Globus pallidus (tissue), 1 donor: ENCODE data around the gene LRRN4CL.
"Not testable (repeated sequence)": the region's sequence is repeated elsewhere in the genome, so short reads cannot be mapped to it uniquely, and the experiment has no call there.

Experiments
- DNase-seq: peaks from one replicate; pipeline ENCODE4 v3.0.0-alpha.2; 2015; ENCODE audit warnings: low spot score

The LRRN4CL gene

DNA sequence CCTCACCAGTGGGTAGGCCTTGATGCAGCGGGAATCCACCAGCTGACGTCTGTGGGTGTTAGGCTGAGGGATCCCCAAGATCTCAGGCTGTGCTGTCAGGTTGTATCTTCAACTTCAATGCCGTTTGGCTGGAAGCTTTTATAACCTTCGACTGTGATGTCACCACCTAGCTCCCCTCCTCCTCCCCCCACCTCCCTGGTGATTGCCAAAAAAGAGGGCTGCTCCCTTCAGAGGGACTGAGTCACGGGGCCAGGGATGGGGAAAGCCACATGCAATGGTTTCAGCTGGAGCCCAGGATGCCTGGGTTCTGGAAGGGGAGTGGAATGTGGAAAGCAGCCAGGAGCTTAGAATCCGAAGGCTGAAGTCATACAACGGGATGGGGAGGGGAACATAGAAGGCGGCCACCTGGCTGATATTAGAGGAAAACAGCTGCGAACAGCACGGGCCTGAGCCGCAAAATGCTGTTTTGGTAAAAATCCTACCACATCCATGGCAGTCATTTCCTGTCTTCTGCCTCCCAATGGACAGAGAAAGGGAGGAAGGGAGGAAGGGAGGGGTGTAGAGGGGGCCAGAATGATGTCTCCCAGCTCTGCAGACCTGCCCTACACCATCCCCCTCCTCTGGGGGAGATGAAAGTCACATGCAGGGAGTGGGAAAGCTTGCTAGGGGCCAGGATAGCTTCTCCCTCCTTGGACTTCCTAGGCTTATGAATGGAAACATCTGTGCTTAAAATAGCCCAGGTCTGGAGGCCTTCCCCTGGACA is at the start of gene LRRN4CL:
LRRN4CL (minus strand) TSS at position 110 of the 763 bp plus-strand sequence. CDS start 1,022 bp downstream, outside the sequence.
- DNase-seq, result no peak

DNA sequence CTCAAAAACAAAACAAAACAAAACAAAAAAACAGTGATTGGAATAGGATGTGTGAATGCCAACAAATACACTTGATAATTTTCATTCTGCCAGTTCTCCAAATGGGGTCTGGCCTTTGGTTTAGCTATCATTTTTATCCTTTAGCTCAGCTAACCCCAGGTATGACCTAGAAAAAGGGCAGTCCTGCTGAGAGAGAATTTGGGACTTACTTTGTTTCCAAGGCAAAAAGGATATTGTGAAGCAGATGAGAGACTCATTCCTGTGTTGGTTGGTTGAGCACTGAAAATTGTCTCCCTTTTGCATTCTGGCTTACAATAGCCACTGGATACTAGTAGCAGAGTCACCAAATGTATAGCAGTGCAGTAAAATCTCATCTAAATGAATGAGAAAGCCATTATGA is 47.9 kb upstream of the LRRN4CL start:
- DNase-seq, result no peak

DNA sequence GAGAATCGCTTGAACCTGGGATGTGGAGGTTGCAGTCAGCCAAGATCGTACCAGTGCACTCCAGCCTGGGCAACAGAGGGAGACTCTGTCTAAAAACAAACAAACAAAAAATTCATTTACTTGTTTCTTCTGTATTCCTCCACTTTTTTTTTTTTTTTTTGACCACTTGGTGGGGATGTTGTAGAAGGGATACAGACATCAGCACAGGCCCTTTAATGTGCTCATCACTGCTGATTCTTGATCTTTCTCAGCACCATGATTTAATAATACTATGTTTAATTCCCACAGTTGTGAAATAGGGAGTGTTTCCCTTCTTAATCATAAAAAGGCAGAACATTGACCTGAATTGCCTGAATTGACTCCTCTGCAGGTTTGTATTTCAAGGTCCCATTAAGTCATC is 43.5 kb upstream of the LRRN4CL start:
- peak; percentile 72 for DNase-seq

- DNase-seq, result not testable (repeated sequence)
Measured at GRCh38 chr11:62730076-62730475, 40.7 kb upstream of the LRRN4CL start.

DNA sequence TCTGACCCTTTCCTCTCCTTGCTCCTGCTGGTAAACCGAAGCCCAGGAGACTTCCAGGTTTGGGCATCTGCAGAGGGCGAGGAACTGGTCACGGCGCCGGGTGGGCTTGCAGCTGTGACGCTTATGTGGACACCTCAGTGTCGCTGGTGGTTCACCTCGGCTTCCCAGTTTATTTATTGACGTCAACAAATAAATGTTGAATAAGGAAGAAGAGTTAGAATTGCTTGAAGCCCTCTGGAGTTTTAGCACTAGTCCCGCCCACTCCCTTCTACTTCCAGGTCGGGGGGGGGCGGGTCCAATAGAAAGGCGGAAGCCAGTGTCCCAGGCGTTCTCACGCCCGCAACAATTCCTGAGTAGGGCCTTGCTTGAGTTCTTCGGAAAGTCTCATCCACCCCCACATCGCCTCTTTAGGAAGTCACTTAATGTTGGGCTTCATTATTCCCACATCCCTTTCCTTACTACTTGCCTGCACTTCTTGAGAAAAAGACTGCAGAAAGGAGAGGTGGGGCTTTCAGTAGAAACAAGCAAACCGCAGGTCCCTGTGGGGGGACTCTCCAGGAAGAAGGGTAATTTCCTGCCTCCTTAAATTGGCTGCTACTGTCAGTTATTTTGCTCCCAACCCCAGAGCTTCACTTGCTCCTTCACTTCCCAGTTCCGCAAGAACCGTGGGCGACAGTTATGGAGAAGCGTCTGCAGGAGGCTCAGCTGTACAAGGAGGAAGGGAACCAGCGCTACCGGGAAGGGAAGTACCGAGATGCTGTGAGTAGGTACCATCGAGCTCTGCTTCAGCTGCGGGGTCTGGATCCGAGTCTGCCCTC is 39.0 kb upstream of the LRRN4CL start, which contains the start of gene TTC9C:
TTC9C (plus strand) TSS at position 316 of the 818 bp plus-strand sequence; CDS start at position 679, 363 bp downstream.
- DNase-seq, result peak; percentile 93

DNA sequence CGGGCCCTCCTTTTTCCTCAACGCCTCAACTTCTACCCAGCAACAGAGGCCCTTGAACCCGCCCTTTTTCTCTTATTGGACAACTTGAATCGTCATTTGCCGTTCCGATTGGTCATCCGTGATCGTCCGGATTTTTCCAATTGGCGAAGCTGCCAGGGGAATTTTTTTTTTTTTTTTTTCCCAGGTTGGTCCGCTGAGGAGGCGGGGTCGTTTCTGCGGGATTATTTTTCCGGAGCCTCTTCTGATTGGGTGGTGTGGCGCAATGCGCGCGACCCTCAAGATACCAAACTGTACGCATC is 38.5 kb upstream of the LRRN4CL start:
- peak; percentile 97 for DNase-seq

DNA sequence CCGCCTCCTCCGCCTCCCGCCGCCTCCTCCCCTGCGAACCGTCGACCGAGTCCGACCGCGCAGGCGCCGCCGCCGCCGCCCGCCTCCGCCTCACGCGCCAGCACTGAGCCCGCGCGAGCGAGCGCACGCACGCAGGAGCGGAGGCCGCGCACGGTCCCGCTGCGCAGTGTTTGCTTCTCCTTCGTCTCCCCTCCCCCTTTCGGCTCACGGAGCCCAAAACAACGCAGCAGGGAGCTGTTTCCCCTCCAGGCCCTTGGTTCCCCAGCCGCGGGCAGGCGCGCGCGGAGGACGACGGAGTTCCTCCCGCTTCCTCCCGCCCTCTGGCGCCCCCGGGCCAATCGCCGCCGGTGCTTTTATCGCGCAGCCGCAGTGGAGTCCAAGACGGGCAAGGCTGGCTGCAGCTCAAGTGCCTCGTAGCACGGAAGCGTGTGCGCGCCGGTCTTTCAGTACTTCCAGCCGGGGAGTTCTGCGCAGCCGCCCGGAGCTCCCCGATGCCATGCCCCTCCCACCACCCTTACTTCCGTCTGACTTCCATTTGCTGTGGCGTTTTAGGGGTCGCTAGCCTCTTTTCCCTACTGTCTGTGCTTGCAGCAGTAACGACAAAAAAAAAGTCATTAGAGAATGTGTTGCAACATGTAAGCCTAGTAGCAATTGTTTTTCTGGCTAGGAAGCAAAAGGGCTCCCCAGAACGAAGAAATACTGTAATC is 38.0 kb upstream of the LRRN4CL start, which contains the start of gene HNRNPUL2:
HNRNPUL2 (minus strand) TSS at position 293 of the 707 bp plus-strand sequence. CDS start 301 bp downstream, outside the sequence.
- peak; percentile 99 for DNase-seq

- DNase-seq, result no peak
Measured at GRCh38 chr11:62726915-62727164, 37.5 kb upstream of the LRRN4CL start.

GRCh38 chr11:62726156-62726914 is 37.0 kb upstream of the LRRN4CL start:
- no peak for DNase-seq

DNA sequence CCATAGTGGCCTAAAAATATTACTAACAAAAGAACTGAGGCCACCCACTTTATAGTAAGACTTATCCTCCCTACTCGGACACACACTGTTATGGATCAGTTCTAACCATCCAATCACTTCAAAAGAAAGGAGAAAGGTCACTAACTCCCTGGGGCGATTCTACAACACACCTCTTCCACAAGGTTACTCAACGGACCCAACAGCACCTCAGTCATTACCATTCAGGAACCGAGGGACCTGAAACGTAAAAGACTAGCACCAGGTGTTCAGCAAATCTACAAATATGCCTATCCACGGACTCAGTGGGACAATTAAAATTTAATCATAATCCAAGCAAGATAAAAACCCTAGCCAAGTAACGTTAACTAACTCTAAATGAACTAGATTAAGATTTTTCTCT is 36.3 kb upstream of the LRRN4CL start:
- no peak for DNase-seq

- DNase-seq, result no peak
Measured at GRCh38 chr11:62724171-62724570, 34.8 kb upstream of the LRRN4CL start.

- DNase-seq, result no peak
Measured at GRCh38 chr11:62721994-62722393, 32.7 kb upstream of the LRRN4CL start.

DNA sequence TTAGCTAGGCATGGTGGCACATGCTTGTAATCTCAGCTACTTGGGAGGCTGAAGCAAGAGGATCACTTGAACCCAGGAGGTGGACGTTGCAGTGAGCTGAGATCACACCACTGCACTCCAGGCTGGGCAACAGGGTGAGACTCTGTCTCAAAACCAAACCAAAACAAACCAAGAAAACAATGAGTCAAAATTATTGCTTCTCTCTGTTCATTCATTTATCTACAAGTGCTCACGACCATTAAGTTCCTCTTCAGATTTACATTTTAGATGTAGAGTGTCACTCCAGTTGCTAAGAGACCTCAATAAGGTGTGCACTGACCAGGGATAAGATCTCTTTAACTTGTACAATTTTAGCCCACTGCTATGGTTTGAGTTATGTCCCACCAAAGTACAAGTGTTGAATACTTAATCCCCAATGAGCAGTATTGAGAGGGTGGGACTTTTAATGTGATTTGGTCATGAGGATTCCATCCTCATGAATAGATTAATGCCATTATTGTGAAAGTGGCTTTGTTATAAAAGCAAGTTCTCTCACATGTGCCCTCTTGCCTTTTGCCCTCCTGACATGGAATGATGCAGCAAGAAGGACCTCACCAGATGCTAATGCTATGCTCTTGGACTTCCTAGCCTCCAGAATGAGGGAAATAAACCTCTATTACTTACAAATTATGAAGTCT is 30.1 kb upstream of the LRRN4CL start:
- no peak for DNase-seq

GRCh38 chr11:62716816-62717215 is 27.5 kb upstream of the LRRN4CL start:
- no peak for DNase-seq

DNA sequence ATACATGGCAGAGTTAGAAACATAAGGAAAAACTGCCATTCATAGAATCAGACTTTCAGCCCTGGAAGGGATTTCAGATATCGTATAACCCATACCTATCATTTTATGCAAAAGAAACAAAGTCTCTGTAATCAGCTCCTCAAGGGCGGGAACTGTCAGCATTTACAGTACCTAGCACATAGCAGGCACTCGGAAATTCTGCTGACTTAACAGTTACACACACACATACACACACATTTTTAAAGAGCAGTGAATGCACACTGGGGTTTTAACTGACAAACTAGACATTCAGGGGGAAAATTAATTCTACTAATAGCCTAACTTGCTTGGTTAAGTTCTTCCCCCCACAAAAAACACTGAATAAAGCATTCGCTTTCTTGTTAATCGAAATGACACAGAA is 26.9 kb upstream of the LRRN4CL start:
- DNase-seq, result no peak

- no peak for DNase-seq
Measured at GRCh38 chr11:62715150-62716130, 26.1 kb upstream of the LRRN4CL start.

DNA sequence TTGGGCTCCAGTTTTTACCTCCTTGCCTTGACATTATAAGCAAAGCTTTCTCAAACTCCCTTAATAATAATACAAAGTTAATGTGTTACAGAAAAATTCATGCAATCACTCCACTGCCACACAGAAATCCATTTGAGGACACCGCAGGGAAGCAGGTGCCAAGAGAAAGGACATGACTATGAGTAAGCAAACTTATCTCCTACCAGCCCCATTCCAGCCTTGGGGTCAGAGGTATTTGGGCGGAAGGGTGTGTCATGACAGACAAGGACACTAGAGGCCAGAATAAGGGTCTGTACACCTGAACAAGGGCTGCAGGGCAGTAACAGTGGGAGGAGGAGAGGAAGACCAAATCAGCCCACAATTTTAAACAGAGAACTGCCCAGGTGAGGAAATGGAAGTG is 24.0 kb upstream of the LRRN4CL start:
- DNase-seq, result no peak

GRCh38 chr11:62712861-62713260 is 23.5 kb upstream of the LRRN4CL start:
- no peak for DNase-seq

- DNase-seq, result no peak
Measured at GRCh38 chr11:62712276-62712812, 23.0 kb upstream of the LRRN4CL start.

- DNase-seq, result no peak
Measured at GRCh38 chr11:62710001-62710345, 20.6 kb upstream of the LRRN4CL start.
